ENCODE measurements around the gene C10orf67. TPM values are rescaled to one million over a fixed set of nuclear protein-coding genes. Genes with fewer than 3 reads are reported as not detected.
A peak's percentile ranks its signal among the peaks of the same experiment; 100 is the strongest.

C10orf67 gene
- total RNA-seq, 1 experiment from 2014 or later = not detected

GRCh38 chr10:23338155-23338828 is 6.3 kb downstream of the C10orf67 start:
- H4K20me1 ChIP-seq (ENCODE audit: control insufficient read depth, insufficient read depth, insufficient read length) = no peaks in the 10 kb centered on the region
- Mint-ChIP-seq H3K9me3 (no peaks in the 10 kb centered on the region), H3K4me1 (peaks cover 8 to 9% of the 10 kb centered on the region in 2 experiments), H3K36me3 (ENCODE audit: insufficient read depth in 1 of 3, low read depth in 3 of 3) (no peaks in the 10 kb centered on the region), H3K4me3 (no peak overlapping the region), H3K27me3 (ENCODE audit: low read depth) (peaks cover 22% of the 10 kb centered on the region), H3K27ac (no peak overlapping the region)
- no peak overlapping the region for H2BK5ac ChIP-seq (ENCODE audit: insufficient read length, low read length)
- no peaks in the 10 kb centered on the region for H3K23me2 ChIP-seq (ENCODE audit: insufficient read length, low read depth, low read length, poor library complexity, severe bottlenecking)
- H2BK120ac ChIP-seq (ENCODE audit: low read depth, low read length, poor library complexity, severe bottlenecking) = no peak overlapping the region
- H4K5ac ChIP-seq (ENCODE audit: insufficient read length, low read depth, low read length) = no peak overlapping the region
- H3K4me2 ChIP-seq (ENCODE audit: insufficient read depth, insufficient read length, low read length) = no peak overlapping the region
- no CpG with 5 or more reads among the region's 11 CpGs for WGBS (ENCODE audit: extremely low coverage, insufficient read length, low lambda C conversion rate)
- no peaks in the 10 kb centered on the region for H3K9me3 ChIP-seq (ENCODE audit: control insufficient read depth, low read depth, low read length)
- no peaks in the 10 kb centered on the region for H3K4me1 ChIP-seq (ENCODE audit: insufficient read depth, low read length)
- H2AFZ ChIP-seq (ENCODE audit: low read length) = no peak overlapping the region
- DNase-seq = peak; percentile 56
- H2BK12ac ChIP-seq (ENCODE audit: insufficient read length, low read depth, low read length) = no peak overlapping the region
- H2BK20ac ChIP-seq (ENCODE audit: low read depth, low read length, poor library complexity, severe bottlenecking) = no peak overlapping the region
- no peaks in the 10 kb centered on the region for H3K79me2 ChIP-seq (ENCODE audit: insufficient read depth, low read length)
- no peak overlapping the region for H3K18ac ChIP-seq (ENCODE audit: insufficient read length, low read depth, low read length)
- H4K8ac ChIP-seq (replicated peaks; ENCODE audit: insufficient read length, low read depth, low read length) = no peak overlapping the region
- H3T11ph ChIP-seq (ENCODE audit: low read length) = no peak overlapping the region
- H3K14ac ChIP-seq (ENCODE audit: insufficient read depth, low read length) = no peak overlapping the region
- H3K79me1 ChIP-seq (ENCODE audit: insufficient read depth, low read depth, low read length, poor library complexity, severe bottlenecking) = no peaks in the 10 kb centered on the region
- no peak overlapping the region for H3K56ac ChIP-seq (ENCODE audit: insufficient read length, low read depth, low read length)
- no peak overlapping the region for H3K27ac ChIP-seq (ENCODE audit: insufficient read length, low read depth, low read length)
- no peak overlapping the region for H3K23ac ChIP-seq (ENCODE audit: insufficient read length, low read depth, low read length)
- no peak overlapping the region for H2BK15ac ChIP-seq (ENCODE audit: low read depth, low read length)
- no peak overlapping the region for H2AK5ac ChIP-seq (ENCODE audit: insufficient read length, low read length)
- H3K4ac ChIP-seq (ENCODE audit: low read depth, low read length) = no peak overlapping the region
- H3K27me3 ChIP-seq (ENCODE audit: insufficient read depth, low read length) = peaks cover under 1% of the 10 kb centered on the region
- TF ChIP-seq, protein P1, sequence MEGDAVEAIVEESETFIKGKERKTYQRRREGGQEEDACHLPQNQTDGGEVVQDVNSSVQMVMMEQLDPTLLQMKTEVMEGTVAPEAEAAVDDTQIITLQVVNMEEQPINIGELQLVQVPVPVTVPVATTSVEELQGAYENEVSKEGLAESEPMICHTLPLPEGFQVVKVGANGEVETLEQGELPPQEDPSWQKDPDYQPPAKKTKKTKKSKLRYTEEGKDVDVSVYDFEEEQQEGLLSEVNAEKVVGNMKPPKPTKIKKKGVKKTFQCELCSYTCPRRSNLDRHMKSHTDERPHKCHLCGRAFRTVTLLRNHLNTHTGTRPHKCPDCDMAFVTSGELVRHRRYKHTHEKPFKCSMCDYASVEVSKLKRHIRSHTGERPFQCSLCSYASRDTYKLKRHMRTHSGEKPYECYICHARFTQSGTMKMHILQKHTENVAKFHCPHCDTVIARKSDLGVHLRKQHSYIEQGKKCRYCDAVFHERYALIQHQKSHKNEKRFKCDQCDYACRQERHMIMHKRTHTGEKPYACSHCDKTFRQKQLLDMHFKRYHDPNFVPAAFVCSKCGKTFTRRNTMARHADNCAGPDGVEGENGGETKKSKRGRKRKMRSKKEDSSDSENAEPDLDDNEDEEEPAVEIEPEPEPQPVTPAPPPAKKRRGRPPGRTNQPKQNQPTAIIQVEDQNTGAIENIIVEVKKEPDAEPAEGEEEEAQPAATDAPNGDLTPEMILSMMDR (conservative IDR thresholded peaks at IDR 0.05) = peak; percentile 61
- H4K91ac ChIP-seq (ENCODE audit: insufficient read length, low read depth, low read length) = no peak overlapping the region
- no peak overlapping the region for H3K9ac ChIP-seq (ENCODE audit: extremely low read depth, insufficient read length, low read length)

Data from H9 (cell line).